Caki2 (cell line): ENCODE measurements around the gene UNK. TPM values are rescaled to one million over a fixed set of nuclear protein-coding genes. Genes with fewer than 3 reads are reported as not detected.

Source experiments
- DNase-seq: peaks from one replicate; pipeline ENCODE4 v3.0.0-alpha.2; 2015; ENCODE audit warnings: low read depth
- in situ Hi-C: cut with HindIII; loops from 2 replicates; pipeline ENCODE4 v1.10.0; 2016; ENCODE audit warnings: low sequenced_read_pairs, low pct_unique_long_range_greater_than_20kb, mixed read lengths
- total RNA-seq: library from RNA; depleted of rRNA; stranded (reverse); fragments of >200 nt; shearing (Covaris generic); gene quantifications from 2 replicates; pipeline ENCODE4 v1.2.3, GENCODE V29; 2014; ENCODE audit warnings: low replicate concordance; rRNA removed

UNK gene
- total RNA-seq, 1 experiment from 2014 or later, result 37.1 TPM

DNA sequence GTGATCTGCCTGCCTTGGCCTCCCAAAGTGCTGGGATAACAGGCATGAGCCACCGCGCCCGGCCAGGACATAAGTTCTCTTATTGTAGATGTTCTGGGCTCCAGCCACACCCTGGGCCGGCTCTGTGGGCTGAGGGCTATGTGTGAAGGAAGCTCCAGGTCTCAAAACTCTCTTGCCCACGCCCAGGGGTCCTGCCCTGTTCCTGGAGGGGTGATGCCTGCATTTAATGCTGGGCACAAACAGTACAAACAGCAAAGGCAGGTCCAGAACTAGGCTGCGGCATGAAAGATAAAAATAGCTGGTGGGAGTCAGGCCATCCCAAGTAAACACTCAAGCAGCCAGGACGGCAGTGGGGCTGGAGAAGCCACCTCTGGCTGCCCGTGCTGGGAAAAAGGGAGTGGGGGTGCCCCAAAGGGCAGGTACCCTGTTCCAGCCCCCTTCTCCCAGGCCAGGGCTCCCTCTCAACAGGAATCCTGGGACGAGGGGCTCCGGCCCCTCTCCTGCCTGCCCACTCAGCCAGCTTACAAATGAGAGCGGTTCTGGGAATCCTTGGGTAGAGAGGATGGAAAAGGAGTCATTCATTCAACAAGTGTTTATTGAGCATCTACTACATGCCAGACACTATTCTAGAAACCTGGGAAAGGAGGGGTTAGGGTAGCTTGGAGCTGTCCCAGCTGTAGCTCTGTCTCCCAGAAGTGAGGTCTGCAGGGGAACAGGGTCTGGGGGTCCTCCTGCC is 89.1 kb downstream of the UNK start:
- in situ Hi-C loops, result no loop called here

GRCh38 chr17:75874323-75875181 is 89.9 kb downstream of the UNK start:
- in situ Hi-C loops, result no loop called here
- no peak for DNase-seq

More for the DNA sequence above, 89.1 kb downstream of the UNK start:
- DNase-seq, result no peak

Other genes with a start within 250 kb of the UNK start
- 0.34 and 16.6 TPM in 2 replicates for gene MYO15B, start 197.0 kb upstream of the UNK start, total RNA-seq
- gene SMIM5, start 151.4 kb upstream of the UNK start, total RNA-seq, result not detected in 2 replicates
- gene RECQL5, start 117.7 kb upstream of the UNK start, total RNA-seq, result 28.6 and 38.9 TPM in 2 replicates
- gene SAP30BP, start 117.5 kb upstream of the UNK start, total RNA-seq, result 96.6 and 104 TPM in 2 replicates
- gene ITGB4, start 63.3 kb upstream of the UNK start, total RNA-seq, result 8.1 and 12.4 TPM in 2 replicates
- 45.8 and 57.3 TPM in 2 replicates for gene GALK1, start 19.6 kb upstream of the UNK start, total RNA-seq
- gene UNC13D, start 59.6 kb downstream of the UNK start, total RNA-seq, result 1.5 and 2.2 TPM in 2 replicates
- gene WBP2, start 70.5 kb downstream of the UNK start, total RNA-seq, result 16.9 and 25.7 TPM in 2 replicates
- gene TRIM47, start 93.8 kb downstream of the UNK start, total RNA-seq, result 73.4 and 102 TPM in 2 replicates
- gene TRIM65, start 112.1 kb downstream of the UNK start, total RNA-seq, result 30.9 and 44.3 TPM in 2 replicates
- gene MRPL38, start 120.1 kb downstream of the UNK start, total RNA-seq, result 103 and 124 TPM in 2 replicates
- gene FBF1, start 156.2 kb downstream of the UNK start, total RNA-seq, result 14.2 and 19.6 TPM in 2 replicates
- 15.6 and 20.9 TPM in 2 replicates for gene ACOX1, start 194.4 kb downstream of the UNK start, total RNA-seq
- gene TEN1, start 194.4 kb downstream of the UNK start, total RNA-seq, result 23.1 and 46.5 TPM in 2 replicates
- gene CDK3, start 216.0 kb downstream of the UNK start, total RNA-seq, result 5.3 and 12.0 TPM in 2 replicates
- gene EVPL, start 242.5 kb downstream of the UNK start, total RNA-seq, result 48.6 and 51.7 TPM in 2 replicates